Measurements from ENCODE around the gene HOXA13. TPM values are rescaled to one million over a fixed set of nuclear protein-coding genes. Genes with fewer than 3 reads are reported as not detected.

Gene HOXA13
- total RNA-seq, 2 experiments from 2014 or later: not detected

GRCh38 chr7:27208998-27209397 lies 9.1 kb upstream of the HOXA13 start:
- POLR2A ChIA-PET: no interaction called here
- peaks cover 4% of the 10 kb centered on the region for H3K4me1 Mint-ChIP-seq

GRCh38 chr7:27207348-27207985 lies 7.6 kb upstream of the HOXA13 start:
- no peak overlapping the region for H3K27ac Mint-ChIP-seq
- no peak for DNase-seq
- CTCF ChIA-PET: interaction anchor here (1.0 kb wide), 1 partner anchor 11 kb away, joined by 5 read pairs; no protein-coding TSS in a partner anchor
- no peaks in the 10 kb centered on the region for H3K36me3 Mint-ChIP-seq (ENCODE audit: low read depth)
- peaks cover 92% of the 10 kb centered on the region for H3K27me3 Mint-ChIP-seq
- POLR2A ChIA-PET: no interaction called here
- no peaks in the 10 kb centered on the region for H3K9me3 Mint-ChIP-seq
- H3K4me3 Mint-ChIP-seq: no peak overlapping the region
- peaks cover 6% of the 10 kb centered on the region for H3K4me1 Mint-ChIP-seq

More at GRCh38 chr7:27208998-27209397, 9.1 kb upstream of the HOXA13 start:
- DNase-seq: no peak
- H3K27me3 Mint-ChIP-seq: peaks cover 91% of the 10 kb centered on the region
- no peaks in the 10 kb centered on the region for H3K36me3 Mint-ChIP-seq (ENCODE audit: low read depth)
- H3K4me3 Mint-ChIP-seq: no peak overlapping the region
- no peaks in the 10 kb centered on the region for H3K9me3 Mint-ChIP-seq
- H3K27ac Mint-ChIP-seq: no peak overlapping the region
- CTCF ChIA-PET: interaction anchor here (0.7 to 1.7 kb wide), 2 partner anchors 369 to 810 kb away, joined by 3 to 8 read pairs; no protein-coding TSS in a partner anchor

- no peak overlapping the region for H3K4me3 Mint-ChIP-seq
These were observed 5.7 kb upstream of the HOXA13 start for GRCh38 chr7:27205325-27206280.

GRCh38 chr7:27204851-27205322 lies 5.0 kb upstream of the HOXA13 start:
- peak; percentile 12 for DNase-seq
- H3K4me1 Mint-ChIP-seq: peaks cover 28% of the 10 kb centered on the region
- no peaks in the 10 kb centered on the region for H3K9me3 Mint-ChIP-seq
- H3K27me3 Mint-ChIP-seq: peaks cover 91% of the 10 kb centered on the region
- no peaks in the 10 kb centered on the region for H3K36me3 Mint-ChIP-seq (ENCODE audit: low read depth)
- H3K27ac Mint-ChIP-seq: no peak overlapping the region
- ChIA-PET POLR2A (interaction anchor here (1.0 to 1.3 kb wide), 2 partner anchors 15 to 38 kb away, joined by 3 read pairs; partner anchors contain the start of gene EVX1), CTCF (interaction anchor here (1.2 to 1.6 kb wide), 2 partner anchors 9 to 28 kb away, joined by 3 to 5 read pairs; no protein-coding TSS in a partner anchor)
- H3K4me3 Mint-ChIP-seq: no peak overlapping the region

More at GRCh38 chr7:27205325-27206280, 5.7 kb upstream of the HOXA13 start:
- Mint-ChIP-seq H3K27ac (no peak overlapping the region), H3K27me3 (peaks cover 94% of the 10 kb centered on the region), H3K36me3 (ENCODE audit: low read depth) (no peaks in the 10 kb centered on the region), H3K9me3 (no peaks in the 10 kb centered on the region), H3K4me1 (peaks cover 24% of the 10 kb centered on the region)
- ChIA-PET CTCF (interaction anchor here (1.2 to 1.6 kb wide), 2 partner anchors 10 to 29 kb away, joined by 3 to 5 read pairs; no protein-coding TSS in a partner anchor), POLR2A (interaction anchor here (1.0 kb wide), 1 partner anchor 16 kb away, joined by 3 read pairs; no protein-coding TSS in a partner anchor)
- peak; percentile 9 for DNase-seq

- peak; percentile 5 for DNase-seq
- H3K36me3 Mint-ChIP-seq (ENCODE audit: low read depth): no peaks in the 10 kb centered on the region
- CTCF ChIA-PET: interaction anchor here (1.2 to 1.6 kb wide), 2 partner anchors 8 to 27 kb away, joined by 3 to 5 read pairs; no protein-coding TSS in a partner anchor
- H3K4me1 Mint-ChIP-seq: peaks cover 29% of the 10 kb centered on the region
- H3K4me3 Mint-ChIP-seq: no peak overlapping the region
- POLR2A ChIA-PET: interaction anchor here (1.3 kb wide), 1 partner anchor 38 kb away, joined by 3 read pairs; the partner anchor contains the start of gene EVX1
- H3K27me3 Mint-ChIP-seq: peaks cover 87% of the 10 kb centered on the region
- no peak overlapping the region for H3K27ac Mint-ChIP-seq
- H3K9me3 Mint-ChIP-seq: no peaks in the 10 kb centered on the region
These were observed 4.2 kb upstream of the HOXA13 start for GRCh38 chr7:27203964-27204594.

- CTCF ChIA-PET: interaction anchor here (1.0 to 1.4 kb wide), 2 partner anchors 8 to 24 kb away, joined by 3 to 8 read pairs; no protein-coding TSS in a partner anchor
- Mint-ChIP-seq H3K4me1 (peaks cover 31% of the 10 kb centered on the region), H3K27me3 (peaks cover 88% of the 10 kb centered on the region), H3K4me3 (no peak overlapping the region), H3K9me3 (no peaks in the 10 kb centered on the region), H3K27ac (no peak overlapping the region), H3K36me3 (ENCODE audit: low read depth) (no peaks in the 10 kb centered on the region)
- peak; percentile 5 for DNase-seq
- POLR2A ChIA-PET: no interaction called here
These were observed 3.6 kb upstream of the HOXA13 start for GRCh38 chr7:27203365-27203953.

- no peak overlapping the region for H3K27ac Mint-ChIP-seq
- peak; percentile 8 for DNase-seq
- peaks cover 35% of the 10 kb centered on the region for H3K4me1 Mint-ChIP-seq
- no peaks in the 10 kb centered on the region for H3K36me3 Mint-ChIP-seq (ENCODE audit: low read depth)
- CTCF ChIA-PET: interaction anchor here (1.0 to 1.4 kb wide), 2 partner anchors 9 to 23 kb away, joined by 3 to 8 read pairs; no protein-coding TSS in a partner anchor
- no peak overlapping the region for H3K4me3 Mint-ChIP-seq
- no peaks in the 10 kb centered on the region for H3K9me3 Mint-ChIP-seq
- POLR2A ChIA-PET: no interaction called here
- peaks cover 89% of the 10 kb centered on the region for H3K27me3 Mint-ChIP-seq
These were observed 2.9 kb upstream of the HOXA13 start for GRCh38 chr7:27202862-27203134.

GRCh38 chr7:27202018-27202861 lies 2.3 kb upstream of the HOXA13 start:
- Mint-ChIP-seq H3K27ac (no peak overlapping the region), H3K9me3 (no peaks in the 10 kb centered on the region), H3K4me1 (peaks cover 35% of the 10 kb centered on the region), H3K36me3 (ENCODE audit: low read depth) (no peaks in the 10 kb centered on the region), H3K4me3 (no peak overlapping the region), H3K27me3 (peaks cover 90% of the 10 kb centered on the region)
- ChIA-PET POLR2A (no interaction called here), CTCF (interaction anchor here (1.0 to 1.4 kb wide), 2 partner anchors 9 to 23 kb away, joined by 3 to 8 read pairs; no protein-coding TSS in a partner anchor)
- DNase-seq: peak; percentile 6

GRCh38 chr7:27201580-27202017 lies 1.7 kb upstream of the HOXA13 start:
- CTCF ChIA-PET: no interaction called here
- H3K36me3 Mint-ChIP-seq (ENCODE audit: low read depth): no peaks in the 10 kb centered on the region
- H3K27ac Mint-ChIP-seq: no peak overlapping the region
- no peak for DNase-seq
- peaks cover 88% of the 10 kb centered on the region for H3K27me3 Mint-ChIP-seq
- H3K9me3 Mint-ChIP-seq: no peaks in the 10 kb centered on the region
- POLR2A ChIA-PET: no interaction called here
- peak overlapping the region; percentile 17 for H3K4me3 Mint-ChIP-seq
- peaks cover 35% of the 10 kb centered on the region for H3K4me1 Mint-ChIP-seq

GRCh38 chr7:27200761-27201579 lies 1.1 kb upstream of the HOXA13 start:
- H3K27ac Mint-ChIP-seq: peak overlapping the region; percentile 21
- peaks cover 86% of the 10 kb centered on the region for H3K27me3 Mint-ChIP-seq
- no peaks in the 10 kb centered on the region for H3K36me3 Mint-ChIP-seq (ENCODE audit: low read depth)
- no peaks in the 10 kb centered on the region for H3K9me3 Mint-ChIP-seq
- ChIA-PET POLR2A (no interaction called here), CTCF (no interaction called here)
- DNase-seq: peak; percentile 12
- peaks cover 36% of the 10 kb centered on the region for H3K4me1 Mint-ChIP-seq
- H3K4me3 Mint-ChIP-seq: peak overlapping the region; percentile 17

All from activated CD4-positive, alpha-beta memory T cell treated with anti-CD3 and anti-CD28 coated beads, Interleukin-2, amount 10 ng/mL, durations not matched to agents 7 days and 5 days (primary cell).